Epithelial cell of proximal tubule (primary cell): Measurements from ENCODE around the gene TRH. TPM values are rescaled to one million over a fixed set of nuclear protein-coding genes. Genes with fewer than 3 reads are reported as not detected.

Experiments
- DNase-seq: peaks from one replicate; pipeline ENCODE4 v3.0.0-alpha.2; 2011; ENCODE audit warnings: low read depth
- H3K4me3 ChIP-seq: 2 replicates; pipeline ENCODE4 v1.5.1; 2011; ENCODE audit warnings: low read depth, mild to moderate bottlenecking, low read length
- CTCF ChIP-seq: conservative IDR thresholded peaks from 2 replicates; pipeline ENCODE4 v1.5.1; 2012; ENCODE audit warnings: low read depth, mild to moderate bottlenecking, low read length
- total RNA-seq: library from RNA; depleted of rRNA; stranded (reverse); fragments of >200 nt; gene quantifications from 2 replicates; pipeline ENCODE4 v1.2.3, GENCODE V29; 2015

TRH gene, protein sequence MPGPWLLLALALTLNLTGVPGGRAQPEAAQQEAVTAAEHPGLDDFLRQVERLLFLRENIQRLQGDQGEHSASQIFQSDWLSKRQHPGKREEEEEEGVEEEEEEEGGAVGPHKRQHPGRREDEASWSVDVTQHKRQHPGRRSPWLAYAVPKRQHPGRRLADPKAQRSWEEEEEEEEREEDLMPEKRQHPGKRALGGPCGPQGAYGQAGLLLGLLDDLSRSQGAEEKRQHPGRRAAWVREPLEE
- not detected in 2 replicates for total RNA-seq

DNA sequence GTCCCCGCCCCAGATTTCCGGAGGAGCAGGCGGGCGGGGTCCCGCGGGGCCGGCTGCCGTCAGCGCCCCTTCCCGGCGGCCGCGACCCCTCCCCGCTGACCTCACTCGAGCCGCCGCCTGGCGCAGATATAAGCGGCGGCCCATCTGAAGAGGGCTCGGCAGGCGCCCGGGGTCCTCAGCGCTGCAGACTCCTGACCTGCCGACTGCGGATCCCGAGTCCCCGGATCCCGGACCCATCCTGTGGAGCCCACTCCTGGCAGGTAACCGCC lies at the start of gene TRH:
Gene TRH (plus strand): TSS at position 157 of the 269 bp plus-strand sequence. CDS start 1,097 bp downstream, outside the sequence.
- TF ChIP-seq CTCF, result no peak
- no peak within 1 kb of the TSS for H3K4me3 ChIP-seq

DNA sequence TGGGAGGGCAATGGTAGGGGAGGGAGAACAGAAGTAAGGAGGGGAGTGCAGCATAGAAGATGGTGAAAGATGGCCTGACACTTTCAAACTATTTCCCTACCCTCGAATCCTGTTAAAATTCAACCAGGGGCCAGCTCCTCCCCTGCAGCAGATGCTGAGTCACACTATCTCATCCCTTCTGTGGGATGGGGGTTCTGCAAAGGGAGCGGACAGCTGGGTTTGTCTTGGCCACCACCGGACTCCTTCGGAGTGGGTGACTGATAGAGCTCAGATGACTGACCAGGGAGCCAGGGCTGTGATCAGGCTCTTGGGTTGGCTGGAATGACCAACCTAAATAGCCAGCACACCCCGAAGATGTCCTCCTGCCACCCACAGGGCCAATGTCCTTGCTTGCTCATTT lies 47.4 kb upstream of the TRH start:
- no peak for DNase-seq
- H3K4me3 ChIP-seq, result no peak overlapping the region
- TF ChIP-seq CTCF, result no peak

More for the DNA sequence above, at the start of gene TRH:
- DNase-seq, result no peak

GRCh38 chr3:129929383-129929782 lies 45.1 kb upstream of the TRH start:
- TF ChIP-seq CTCF, result no peak
- no peak overlapping the region for H3K4me3 ChIP-seq
- no peak for DNase-seq

- no peak overlapping the region for H3K4me3 ChIP-seq
- TF ChIP-seq CTCF, result no peak
- DNase-seq, result no peak
Observed at GRCh38 chr3:129933471-129933870, 41.0 kb upstream of the TRH start.

DNA sequence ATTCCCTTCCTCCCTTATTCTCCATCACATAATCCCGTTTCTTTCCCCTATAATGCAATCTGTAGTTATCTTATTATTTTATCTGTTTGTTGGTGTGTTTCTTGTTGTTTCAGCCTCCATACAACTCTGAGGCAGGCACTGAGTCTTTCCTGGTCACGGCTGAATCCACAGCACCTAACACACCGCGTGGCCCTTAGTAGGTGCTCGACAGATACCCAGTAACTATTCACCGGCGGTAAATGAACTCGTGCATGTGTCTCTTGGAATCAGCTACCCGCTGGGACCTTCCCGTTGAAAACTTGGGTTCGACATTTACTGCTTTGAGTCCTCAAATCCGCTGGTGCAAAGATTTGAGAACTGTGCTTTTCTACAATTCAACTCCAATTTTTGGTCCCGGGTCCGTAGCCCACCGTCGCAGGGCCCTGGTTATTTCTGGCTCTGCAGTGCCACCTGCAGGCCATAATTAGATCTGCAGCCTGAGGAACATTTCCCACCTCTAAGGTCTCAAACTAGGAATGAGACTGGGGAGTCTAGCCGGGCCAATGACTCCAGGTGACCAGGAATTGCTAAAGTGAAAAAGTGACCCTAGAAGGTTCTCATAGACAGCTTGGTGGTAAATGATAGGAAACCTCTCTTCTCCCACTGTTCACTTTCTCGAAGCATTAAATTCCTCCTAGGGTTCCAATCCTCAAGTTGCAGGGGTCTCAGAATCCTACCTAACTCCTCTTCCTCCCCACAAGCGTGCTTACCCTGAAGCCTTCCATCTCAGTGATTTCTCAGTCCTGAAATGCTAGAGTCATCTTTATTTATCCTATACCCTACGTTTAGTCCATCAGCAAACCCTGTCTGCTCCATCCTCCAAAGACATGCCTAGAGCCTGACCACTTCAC lies 40.0 kb upstream of the TRH start:
- DNase-seq, result no peak
- H3K4me3 ChIP-seq, result peak overlapping the region; percentile 50

GRCh38 chr3:129936757-129937156 lies 37.8 kb upstream of the TRH start:
- TF ChIP-seq CTCF, result no peak
- DNase-seq, result no peak
- H3K4me3 ChIP-seq, result peak overlapping the region; percentile 26

More for the DNA sequence above, 40.0 kb upstream of the TRH start:
- peak; percentile 91 for TF ChIP-seq CTCF
